DND-41 (cell line): Measurements from ENCODE around the gene ZNHIT1.
"Not testable (repeated sequence)": the region's sequence is repeated elsewhere in the genome, so short reads cannot be mapped to it uniquely, and the experiment has no call there.

Experiments used
- ATAC-seq: fragments of 200-7000 bp; cut with Tn5 transposase; 3 replicates; pipeline ENCODE4 v1.9.1; 2021; ENCODE audit warnings: low read depth; ENCODE audit not compliant: insufficient read depth
- DNase-seq: peaks from one replicate; pipeline ENCODE4 v3.0.0-alpha.2; 2020
- H2AFZ ChIP-seq: 2 replicates; pipeline ENCODE4 v1.6.0; 2012; ENCODE audit warnings: low read depth, low read length
- H3K27ac ChIP-seq: 2 replicates; pipeline ENCODE4 v1.5.1; 2012; ENCODE audit warnings: low read length, inconsistent platforms
- H3K27me3 ChIP-seq: fragments of 200-600 bp; sonication (generic); 2 replicates; pipeline ENCODE4 v1.6.0; 2012; ENCODE audit warnings: low read length, mild to moderate bottlenecking, inconsistent platforms; ENCODE audit not compliant: insufficient read depth, poor library complexity
- H3K36me3 ChIP-seq: 2 replicates; pipeline ENCODE4 v1.5.1; 2012; ENCODE audit warnings: low read length, inconsistent platforms; ENCODE audit not compliant: insufficient read depth
- H3K4me1 ChIP-seq: 2 replicates; pipeline ENCODE4 v1.5.1; 2012; ENCODE audit warnings: mild to moderate bottlenecking, low read length; ENCODE audit not compliant: insufficient read depth
- H3K4me2 ChIP-seq: 2 replicates; pipeline ENCODE4 v1.6.0; 2012; ENCODE audit warnings: mild to moderate bottlenecking, moderate library complexity, low read length, inconsistent platforms; ENCODE audit not compliant: insufficient read depth
- H3K4me3 ChIP-seq, 2 experiments: fragments of 200-600 bp in 1 of 2; shearing (Covaris generic) in 1 of 2; 2 replicates each; pipeline ENCODE4 v1.5.1; 2012 to 2016; ENCODE audit warnings: inconsistent platforms in 2 of 2, low read length in 2 of 2, mild to moderate bottlenecking in 2 of 2, low read depth in 1 of 2, moderate library complexity in 1 of 2
- H3K79me2 ChIP-seq: 2 replicates; pipeline ENCODE4 v1.6.0; 2012; ENCODE audit warnings: low read length, inconsistent platforms; ENCODE audit not compliant: insufficient read depth
- H3K9ac ChIP-seq: 2 replicates; pipeline ENCODE4 v1.6.0; 2012; ENCODE audit warnings: low read depth, mild to moderate bottlenecking, inconsistent platforms, low read length, moderate library complexity
- H3K9me3 ChIP-seq: 2 replicates; pipeline ENCODE4 v1.5.1; 2012; ENCODE audit warnings: low read length, moderate library complexity, mild to moderate bottlenecking, inconsistent platforms; ENCODE audit not compliant: insufficient read depth, severe bottlenecking
- H4K20me1 ChIP-seq: 2 replicates; pipeline ENCODE4 v1.6.0; 2012; ENCODE audit warnings: low read length; ENCODE audit not compliant: insufficient read depth
- EZH2 ChIP-seq: IDR thresholded peaks from 3 replicates; pipeline ENCODE4 v1.6.1; 2012; ENCODE audit warnings: borderline replicate concordance, low read depth, mild to moderate bottlenecking, moderate library complexity, low read length, inconsistent platforms; ENCODE audit not compliant: severe bottlenecking
- TF ChIP-seq, protein P1 (sequence below): IDR thresholded peaks from 2 replicates; pipeline ENCODE4 v1.5.1; 2012; ENCODE audit warnings: borderline replicate concordance, low read length, moderate library complexity, mild to moderate bottlenecking; ENCODE audit not compliant: poor library complexity, severe bottlenecking; ENCODE audit errors: extremely low read depth

The ZNHIT1 gene

GRCh38 chr7:101189109-101189508 is 28.9 kb upstream of the ZNHIT1 start:
- no peak overlapping the region for H3K4me2 ChIP-seq
- no peak for TF ChIP-seq EZH2
- TF ChIP-seq, protein P1, sequence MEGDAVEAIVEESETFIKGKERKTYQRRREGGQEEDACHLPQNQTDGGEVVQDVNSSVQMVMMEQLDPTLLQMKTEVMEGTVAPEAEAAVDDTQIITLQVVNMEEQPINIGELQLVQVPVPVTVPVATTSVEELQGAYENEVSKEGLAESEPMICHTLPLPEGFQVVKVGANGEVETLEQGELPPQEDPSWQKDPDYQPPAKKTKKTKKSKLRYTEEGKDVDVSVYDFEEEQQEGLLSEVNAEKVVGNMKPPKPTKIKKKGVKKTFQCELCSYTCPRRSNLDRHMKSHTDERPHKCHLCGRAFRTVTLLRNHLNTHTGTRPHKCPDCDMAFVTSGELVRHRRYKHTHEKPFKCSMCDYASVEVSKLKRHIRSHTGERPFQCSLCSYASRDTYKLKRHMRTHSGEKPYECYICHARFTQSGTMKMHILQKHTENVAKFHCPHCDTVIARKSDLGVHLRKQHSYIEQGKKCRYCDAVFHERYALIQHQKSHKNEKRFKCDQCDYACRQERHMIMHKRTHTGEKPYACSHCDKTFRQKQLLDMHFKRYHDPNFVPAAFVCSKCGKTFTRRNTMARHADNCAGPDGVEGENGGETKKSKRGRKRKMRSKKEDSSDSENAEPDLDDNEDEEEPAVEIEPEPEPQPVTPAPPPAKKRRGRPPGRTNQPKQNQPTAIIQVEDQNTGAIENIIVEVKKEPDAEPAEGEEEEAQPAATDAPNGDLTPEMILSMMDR, result no peak
- no peak overlapping the region for H3K9ac ChIP-seq
- no peak for ATAC-seq
- DNase-seq, result no peak
- no peaks in the 10 kb centered on the region for H3K27me3 ChIP-seq
- H3K79me2 ChIP-seq, result no peaks in the 10 kb centered on the region
- H2AFZ ChIP-seq, result no peak overlapping the region
- H4K20me1 ChIP-seq, result no peaks in the 10 kb centered on the region
- no peak overlapping the region for H3K4me3 ChIP-seq
- no peaks in the 10 kb centered on the region for H3K9me3 ChIP-seq
- H3K27ac ChIP-seq, result no peak overlapping the region
- no peaks in the 10 kb centered on the region for H3K36me3 ChIP-seq
- H3K4me1 ChIP-seq, result peaks cover 2% of the 10 kb centered on the region; the same call in 1 of the 2 replicates

DNA sequence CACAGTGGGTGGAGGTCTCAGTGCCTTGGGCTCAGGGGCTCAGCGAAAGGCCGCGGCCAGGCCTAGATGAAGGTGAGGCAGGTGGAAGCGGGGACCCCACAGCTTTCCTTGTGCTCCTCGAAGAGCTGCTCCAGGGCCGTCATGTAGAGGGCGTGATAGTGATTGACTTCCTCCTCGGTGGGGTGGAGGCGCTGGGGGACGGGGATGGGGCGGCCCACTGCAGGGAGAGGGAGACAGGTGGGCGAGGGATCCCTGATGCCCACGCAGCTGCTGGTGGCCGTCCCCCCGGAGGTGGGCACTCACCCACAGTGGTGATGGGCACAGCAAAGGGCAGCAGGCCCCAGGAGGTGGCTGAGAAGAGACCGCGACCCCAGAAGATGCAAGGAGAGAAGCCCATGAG is 22.1 kb upstream of the ZNHIT1 start:
- Histone ChIP-seq H2AFZ (no peak overlapping the region), H3K27ac (no peak overlapping the region), H3K79me2 (no peaks in the 10 kb centered on the region), H3K27me3 (no peaks in the 10 kb centered on the region), H3K4me1 (peaks cover 2% of the 10 kb centered on the region; the same call in 1 of the 2 replicates), H4K20me1 (no peaks in the 10 kb centered on the region), H3K4me3 (no peak overlapping the region), H3K36me3 (no peaks in the 10 kb centered on the region), H3K9ac (no peak overlapping the region), H3K9me3 (no peaks in the 10 kb centered on the region), H3K4me2 (no peak overlapping the region)
- DNase-seq (no peak), ATAC-seq (no peak)
- TF ChIP-seq, protein P1, result no peak
- TF ChIP-seq EZH2, result no peak

DNA sequence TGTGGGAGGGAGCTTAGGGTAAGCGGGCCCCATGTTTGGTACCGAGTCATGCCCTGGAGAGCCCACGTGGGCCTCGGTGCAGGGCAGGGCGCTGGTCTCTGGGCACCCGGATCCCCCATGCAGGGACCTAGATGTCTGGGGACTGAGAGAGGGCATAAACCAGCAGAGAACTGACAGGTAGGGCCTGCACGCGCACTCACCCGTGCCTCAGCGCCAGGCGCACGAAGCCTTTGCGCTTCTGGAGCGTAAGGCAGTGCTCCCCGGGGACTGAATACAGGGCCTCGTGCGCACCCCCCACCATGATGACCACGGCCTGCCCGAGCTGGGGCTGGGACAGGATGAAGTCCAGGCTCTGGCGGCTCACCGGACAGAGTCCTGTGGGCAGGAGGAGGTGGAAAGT is 20.0 kb upstream of the ZNHIT1 start:
- H3K27ac ChIP-seq, result no peak overlapping the region
- no peak for TF ChIP-seq EZH2
- TF ChIP-seq, protein P1, result no peak
- no peaks in the 10 kb centered on the region for H3K27me3 ChIP-seq
- H3K4me2 ChIP-seq, result no peak overlapping the region
- H4K20me1 ChIP-seq, result no peaks in the 10 kb centered on the region
- no peak overlapping the region for H3K9ac ChIP-seq
- DNase-seq (no peak), ATAC-seq (no peak)
- H3K9me3 ChIP-seq, result no peaks in the 10 kb centered on the region
- H3K4me1 ChIP-seq, result no peaks in the 10 kb centered on the region
- H3K4me3 ChIP-seq, result no peak overlapping the region
- H2AFZ ChIP-seq, result no peak overlapping the region
- H3K36me3 ChIP-seq, result no peaks in the 10 kb centered on the region
- no peaks in the 10 kb centered on the region for H3K79me2 ChIP-seq

- no peak overlapping the region for H3K4me3 ChIP-seq
- no peaks in the 10 kb centered on the region for H4K20me1 ChIP-seq
- TF ChIP-seq, protein P1, result no peak
- no peak for TF ChIP-seq EZH2
- H3K9ac ChIP-seq, result no peak overlapping the region
- no peaks in the 10 kb centered on the region for H3K4me1 ChIP-seq
- no peaks in the 10 kb centered on the region for H3K79me2 ChIP-seq
- H3K36me3 ChIP-seq, result no peaks in the 10 kb centered on the region
- H3K27me3 ChIP-seq, result no peaks in the 10 kb centered on the region
- ATAC-seq (no peak), DNase-seq (no peak)
- H3K4me2 ChIP-seq, result no peak overlapping the region
- no peaks in the 10 kb centered on the region for H3K9me3 ChIP-seq
- no peak overlapping the region for H2AFZ ChIP-seq
- no peak overlapping the region for H3K27ac ChIP-seq
Observed at GRCh38 chr7:101198476-101198875, 19.5 kb upstream of the ZNHIT1 start.

DNA sequence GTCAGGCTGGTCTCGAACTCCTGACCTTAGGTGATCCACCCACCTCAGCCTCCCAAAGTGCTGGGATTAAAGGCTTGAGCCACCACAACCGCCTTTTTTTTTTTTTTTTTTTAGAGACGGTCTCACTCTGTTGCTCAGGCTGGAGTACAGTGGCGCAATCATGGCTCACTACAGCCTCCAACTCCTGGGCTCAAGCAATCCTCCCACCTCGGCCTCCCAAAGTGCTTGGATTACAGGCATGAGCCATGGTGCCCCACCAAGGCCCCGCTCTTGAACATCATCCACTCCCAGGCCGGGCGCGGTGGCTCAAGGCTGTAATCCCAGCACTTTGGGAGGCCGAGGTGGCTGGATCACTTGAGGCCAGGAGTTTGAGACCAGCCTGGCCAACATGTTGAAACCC is 18.4 kb upstream of the ZNHIT1 start:
- not testable (repeated sequence) for H3K4me3 ChIP-seq, H3K79me2 ChIP-seq, H3K9ac ChIP-seq, DNase-seq, H3K4me2 ChIP-seq, H4K20me1 ChIP-seq, H3K36me3 ChIP-seq, H3K9me3 ChIP-seq, ATAC-seq, H3K4me1 ChIP-seq, H3K27me3 ChIP-seq, H2AFZ ChIP-seq, H3K27ac ChIP-seq
